ENCODE measurements around the gene BTG1.

- TF ChIP-seq EZH2 (IDR thresholded peaks at IDR 0.05; ENCODE audit: low read length, unreplicated experiment) = no peak
- TF ChIP-seq CTCF (conservative IDR thresholded peaks at IDR 0.05; ENCODE audit: low read depth, low read length) = no peak
These were observed 36.0 kb downstream of the BTG1 start for GRCh38 chr12:92109613-92110012.
